RCC 7860 (cell line): ENCODE data around the gene STAC3.
A peak's percentile ranks its signal among the peaks of the same experiment; 100 is the strongest.

ENCODE experiments used
- DNase-seq: peaks from one replicate; pipeline ENCODE4 v3.0.0-alpha.2; 2015; ENCODE audit warnings: low spot score
- FAIRE-seq: peaks from 2 replicates; lab custom pipeline; 2012; peaks lifted over from hg19 to GRCh38; lab: Jason Lieb, UNC

The STAC3 gene

DNA sequence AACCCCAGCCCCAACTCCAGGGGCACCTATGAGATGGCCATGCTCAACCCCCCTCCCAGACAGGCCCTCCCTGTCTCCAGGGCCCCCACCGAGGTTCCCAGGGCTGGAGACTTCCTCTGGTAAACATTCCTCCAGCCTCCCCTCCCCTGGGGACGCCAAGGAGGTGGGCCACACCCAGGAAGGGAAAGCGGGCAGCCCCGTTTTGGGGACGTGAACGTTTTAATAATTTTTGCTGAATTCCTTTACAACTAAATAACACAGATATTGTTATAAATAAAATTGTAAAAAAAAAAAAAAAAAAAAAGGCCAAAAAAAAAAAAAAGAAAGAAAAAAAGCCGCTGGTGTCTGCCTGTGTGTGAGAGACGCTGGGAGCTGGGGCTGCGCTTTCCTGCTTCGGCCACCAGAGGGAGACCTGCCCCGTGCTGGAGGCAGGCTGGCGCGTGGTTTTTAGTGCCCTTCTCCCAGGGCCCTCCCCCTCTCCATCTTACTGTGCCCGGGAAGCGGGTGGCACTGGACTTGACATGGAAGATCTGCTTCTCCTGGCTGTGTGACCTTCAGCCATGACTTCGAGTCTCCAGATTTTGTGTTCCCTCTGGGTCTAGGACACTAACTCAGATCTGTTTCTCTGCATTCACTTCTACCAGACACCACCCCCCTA is 37.8 kb downstream of the STAC3 start:
- peak; percentile 59 for FAIRE-seq

DNA sequence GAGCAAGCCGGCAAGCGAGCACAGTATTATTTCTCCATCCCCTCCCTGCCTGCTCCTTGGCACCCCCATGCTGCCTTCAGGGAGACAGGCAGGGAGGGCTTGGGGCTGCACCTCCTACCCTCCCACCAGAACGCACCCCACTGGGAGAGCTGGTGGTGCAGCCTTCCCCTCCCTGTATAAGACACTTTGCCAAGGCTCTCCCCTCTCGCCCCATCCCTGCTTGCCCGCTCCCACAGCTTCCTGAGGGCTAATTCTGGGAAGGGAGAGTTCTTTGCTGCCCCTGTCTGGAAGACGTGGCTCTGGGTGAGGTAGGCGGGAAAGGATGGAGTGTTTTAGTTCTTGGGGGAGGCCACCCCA is 38.3 kb downstream of the STAC3 start:
- no peak for DNase-seq
- no peak for FAIRE-seq

More for the DNA sequence above, 37.8 kb downstream of the STAC3 start:
- DNase-seq = peak; percentile 50

DNA sequence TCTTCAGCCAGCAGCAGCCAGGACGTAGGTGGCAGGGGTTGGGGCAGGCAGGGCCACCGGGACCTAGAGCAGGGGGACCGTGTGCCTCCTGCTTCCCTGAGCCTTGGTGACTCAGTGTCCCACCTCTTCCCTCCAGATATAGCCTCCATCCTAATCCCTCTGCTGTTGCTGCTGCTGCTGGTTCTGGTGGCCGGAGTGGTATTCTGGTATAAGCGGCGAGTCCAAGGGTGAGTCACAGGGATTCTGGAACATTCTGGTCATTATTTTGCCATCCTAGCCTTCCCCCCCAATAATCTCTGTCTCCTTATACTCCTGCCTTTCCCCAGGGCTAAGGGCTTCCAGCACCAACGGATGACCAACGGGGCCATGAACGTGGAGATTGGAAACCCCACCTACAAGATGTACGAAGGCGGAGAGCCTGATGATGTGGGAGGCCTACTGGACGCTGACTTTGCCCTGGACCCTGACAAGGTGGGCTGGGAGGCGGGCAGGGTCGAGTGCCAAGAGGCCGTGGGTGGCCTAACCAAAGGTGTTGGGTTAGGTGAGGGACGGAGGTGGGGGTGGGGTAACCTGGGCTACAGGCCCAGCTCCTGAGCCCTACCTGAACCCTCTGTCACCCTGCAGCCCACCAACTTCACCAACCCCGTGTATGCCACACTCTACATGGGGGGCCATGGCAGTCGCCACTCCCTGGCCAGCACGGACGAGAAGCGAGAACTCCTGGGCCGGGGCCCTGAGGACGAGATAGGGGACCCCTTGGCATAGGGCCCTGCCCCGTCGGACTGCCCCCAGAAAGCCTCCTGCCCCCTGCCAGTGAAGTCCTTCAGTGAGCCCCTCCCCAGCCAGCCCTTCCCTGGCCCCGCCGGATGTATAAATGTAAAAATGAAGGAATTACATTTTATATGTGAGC is 38.9 kb downstream of the STAC3 start:
- no peak for FAIRE-seq
- no peak for DNase-seq

DNA sequence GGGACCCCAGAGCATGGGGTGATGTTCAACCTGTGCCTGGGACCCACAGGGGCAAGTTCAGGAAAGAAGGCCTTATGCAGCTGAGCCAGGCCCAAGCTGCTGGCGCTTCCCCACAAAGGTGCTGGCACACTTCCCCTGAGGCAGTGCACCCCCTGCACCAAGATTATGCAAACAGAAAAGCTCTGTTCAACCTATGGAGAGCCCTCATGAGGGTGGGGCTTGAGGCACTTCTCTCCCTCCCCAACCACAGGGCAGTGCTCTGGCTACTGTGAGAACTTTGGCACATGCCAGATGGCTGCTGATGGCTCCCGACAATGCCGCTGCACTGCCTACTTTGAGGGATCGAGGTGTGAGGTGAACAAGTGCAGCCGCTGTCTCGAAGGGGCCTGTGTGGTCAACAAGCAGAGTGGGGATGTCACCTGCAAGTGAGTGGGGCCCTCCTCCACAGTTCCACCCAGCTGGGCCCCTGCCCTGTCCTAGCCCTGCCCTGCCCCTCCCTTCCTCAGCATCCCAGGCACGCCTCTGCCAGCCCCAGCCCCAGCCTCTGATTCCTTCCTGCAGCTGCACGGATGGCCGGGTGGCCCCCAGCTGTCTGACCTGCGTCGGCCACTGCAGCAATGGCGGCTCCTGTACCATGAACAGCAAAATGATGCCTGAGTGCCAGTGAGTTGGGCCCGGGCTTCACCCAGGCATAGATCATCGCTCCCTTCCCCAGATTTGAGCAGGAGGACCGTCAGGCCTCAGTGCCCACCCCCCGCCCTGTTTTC is 39.9 kb downstream of the STAC3 start:
- FAIRE-seq (no peak), DNase-seq (no peak)

DNA sequence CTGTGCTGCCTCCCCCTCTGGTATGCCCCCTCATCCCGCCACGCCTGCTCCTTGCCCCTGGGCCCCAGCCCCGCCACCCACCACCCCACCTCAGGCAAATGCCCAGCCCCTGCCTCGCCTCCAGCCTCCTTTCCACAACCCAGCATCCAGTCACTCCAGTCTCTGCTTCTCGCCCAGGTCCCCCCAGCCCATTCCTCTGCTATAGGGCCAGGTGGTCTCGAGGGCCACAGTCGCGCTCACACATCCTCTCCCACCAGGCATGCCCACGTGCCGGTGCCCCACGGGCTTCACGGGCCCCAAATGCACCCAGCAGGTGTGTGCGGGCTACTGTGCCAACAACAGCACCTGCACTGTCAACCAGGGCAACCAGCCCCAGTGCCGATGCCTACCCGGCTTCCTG is 40.5 kb downstream of the STAC3 start:
- FAIRE-seq (no peak), DNase-seq (no peak)

DNA sequence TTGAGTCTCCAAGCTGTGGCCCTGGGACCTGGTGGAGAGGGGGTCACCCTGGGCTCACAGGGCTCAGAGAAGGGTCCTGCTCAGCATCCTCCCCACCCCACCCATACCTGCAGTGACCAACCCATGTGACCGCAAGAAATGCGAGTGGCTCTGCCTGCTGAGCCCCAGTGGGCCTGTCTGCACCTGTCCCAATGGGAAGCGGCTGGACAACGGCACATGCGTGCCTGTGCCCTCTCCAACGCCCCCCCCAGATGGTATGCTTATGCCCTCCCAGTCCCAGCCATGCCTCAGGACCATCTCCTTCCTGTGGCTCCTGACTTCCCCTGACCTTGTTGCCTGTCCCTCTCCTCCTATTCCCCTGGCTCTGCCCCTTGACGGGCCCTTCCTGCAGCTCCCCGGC is 41.1 kb downstream of the STAC3 start:
- FAIRE-seq (no peak), DNase-seq (no peak)

DNA sequence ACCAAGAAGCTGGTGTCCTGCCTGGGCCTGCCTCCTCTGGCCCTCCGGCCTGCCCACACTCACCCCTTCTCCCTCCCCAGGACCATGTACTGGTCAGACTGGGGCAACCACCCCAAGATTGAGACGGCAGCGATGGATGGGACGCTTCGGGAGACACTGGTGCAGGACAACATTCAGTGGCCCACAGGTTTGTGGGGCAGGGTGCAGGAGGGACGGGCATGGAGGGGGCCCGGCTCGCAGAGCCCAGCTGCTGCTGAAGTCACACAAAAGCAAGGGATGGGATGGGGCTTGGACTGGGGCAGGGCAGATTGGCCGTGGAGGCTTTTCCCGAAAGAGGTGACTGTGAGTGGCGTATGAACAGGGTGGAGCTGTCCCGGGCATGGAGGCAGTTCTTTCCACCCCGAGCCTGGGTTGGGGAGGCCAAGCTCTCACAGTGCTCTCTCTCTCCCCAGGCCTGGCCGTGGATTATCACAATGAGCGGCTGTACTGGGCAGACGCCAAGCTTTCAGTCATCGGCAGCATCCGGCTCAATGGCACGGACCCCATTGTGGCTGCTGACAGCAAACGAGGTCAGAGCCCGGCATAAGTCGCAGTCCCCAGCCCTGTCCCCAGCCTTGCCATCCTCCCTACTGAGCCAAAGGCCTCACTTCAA is 42.2 kb downstream of the STAC3 start:
- FAIRE-seq (no peak), DNase-seq (no peak)

DNA sequence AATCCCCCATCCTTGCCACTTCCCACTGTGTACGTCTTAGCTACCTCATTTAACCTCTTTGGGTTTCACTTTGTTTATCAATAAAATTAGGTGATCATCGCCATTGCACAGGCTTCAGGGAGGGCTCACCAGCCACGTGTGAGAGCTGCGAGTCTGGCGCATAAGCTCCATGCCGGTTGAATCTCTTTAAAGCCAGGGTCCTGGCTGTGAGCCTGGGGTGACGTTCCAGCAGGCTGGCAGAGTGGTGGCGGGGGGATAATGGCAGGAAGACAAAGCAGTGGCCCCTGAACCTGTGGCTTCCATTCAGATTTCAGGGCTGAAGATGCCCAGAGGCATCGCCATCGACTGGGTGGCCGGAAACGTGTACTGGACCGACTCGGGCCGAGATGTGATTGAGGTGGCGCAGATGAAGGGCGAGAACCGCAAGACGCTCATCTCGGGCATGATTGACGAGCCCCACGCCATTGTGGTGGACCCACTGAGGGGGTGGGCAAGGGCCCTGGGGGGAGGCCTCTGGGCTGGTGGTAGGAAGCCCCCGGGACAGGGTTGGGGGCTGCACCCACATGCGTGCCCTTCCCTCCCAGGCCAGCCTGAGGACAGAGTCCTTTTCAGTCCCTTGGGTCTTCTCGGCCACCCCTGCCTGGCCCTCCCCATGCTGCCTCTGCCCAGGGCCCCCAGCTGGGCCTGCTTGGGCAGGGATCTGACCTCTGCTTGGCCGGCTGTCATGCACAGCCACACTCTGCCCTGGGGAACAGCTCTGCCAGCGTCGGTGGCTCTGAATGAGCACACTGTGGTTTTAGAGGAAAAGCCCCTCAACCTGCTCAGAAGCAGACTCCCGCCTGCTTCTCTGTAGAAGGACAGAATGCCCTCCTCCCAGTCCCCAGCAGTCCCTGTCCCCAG is 43.0 kb downstream of the STAC3 start:
- FAIRE-seq (no peak), DNase-seq (no peak)

DNA sequence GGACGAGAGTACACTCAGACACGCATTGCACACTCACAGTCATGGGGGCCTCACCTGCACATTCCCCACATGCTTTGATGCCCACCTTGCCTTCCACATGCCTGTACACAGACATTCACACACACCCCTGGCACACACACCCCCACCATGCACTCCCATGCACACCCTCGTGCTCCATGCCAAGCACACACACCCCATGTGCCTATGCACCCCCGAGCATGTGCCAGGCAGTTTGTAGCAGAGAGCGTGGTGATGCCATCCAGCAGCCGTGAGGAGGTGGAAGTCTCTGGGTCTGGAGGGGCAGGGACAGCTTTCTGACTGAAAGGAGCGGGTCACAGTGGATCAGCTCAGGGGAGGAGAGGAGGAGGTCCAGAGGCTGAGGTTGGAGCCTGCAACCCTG is 45.1 kb downstream of the STAC3 start:
- DNase-seq (no peak), FAIRE-seq (no peak)

DNA sequence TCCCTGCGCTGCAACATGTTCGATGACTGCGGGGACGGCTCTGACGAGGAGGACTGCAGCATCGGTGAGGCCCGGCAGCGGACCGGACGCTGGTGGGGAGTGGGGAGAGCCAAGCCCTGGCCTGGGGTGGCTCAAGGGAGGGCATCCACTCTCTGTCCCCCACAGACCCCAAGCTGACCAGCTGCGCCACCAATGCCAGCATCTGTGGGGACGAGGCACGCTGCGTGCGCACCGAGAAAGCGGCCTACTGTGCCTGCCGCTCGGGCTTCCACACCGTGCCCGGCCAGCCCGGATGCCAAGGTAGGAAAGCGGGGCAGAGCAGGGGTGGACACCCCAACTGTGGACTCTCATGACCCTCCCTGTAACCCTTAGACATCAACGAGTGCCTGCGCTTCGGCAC is 45.8 kb downstream of the STAC3 start:
- FAIRE-seq (no peak), DNase-seq (no peak)

DNA sequence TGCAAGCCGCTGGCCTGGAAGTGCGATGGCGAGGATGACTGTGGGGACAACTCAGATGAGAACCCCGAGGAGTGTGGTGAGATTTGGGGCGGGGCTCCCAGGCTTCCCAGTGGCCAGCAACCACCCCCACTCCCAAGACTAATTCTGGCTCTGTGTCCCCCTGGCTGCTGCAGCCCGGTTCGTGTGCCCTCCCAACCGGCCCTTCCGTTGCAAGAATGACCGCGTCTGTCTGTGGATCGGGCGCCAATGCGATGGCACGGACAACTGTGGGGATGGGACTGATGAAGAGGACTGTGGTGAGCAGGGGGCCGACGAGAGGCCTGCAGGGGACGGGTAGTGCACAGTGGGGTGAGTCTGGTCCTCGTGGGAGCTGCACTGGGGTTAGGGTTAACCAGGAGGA is 46.5 kb downstream of the STAC3 start:
- no peak for FAIRE-seq
- DNase-seq = no peak

DNA sequence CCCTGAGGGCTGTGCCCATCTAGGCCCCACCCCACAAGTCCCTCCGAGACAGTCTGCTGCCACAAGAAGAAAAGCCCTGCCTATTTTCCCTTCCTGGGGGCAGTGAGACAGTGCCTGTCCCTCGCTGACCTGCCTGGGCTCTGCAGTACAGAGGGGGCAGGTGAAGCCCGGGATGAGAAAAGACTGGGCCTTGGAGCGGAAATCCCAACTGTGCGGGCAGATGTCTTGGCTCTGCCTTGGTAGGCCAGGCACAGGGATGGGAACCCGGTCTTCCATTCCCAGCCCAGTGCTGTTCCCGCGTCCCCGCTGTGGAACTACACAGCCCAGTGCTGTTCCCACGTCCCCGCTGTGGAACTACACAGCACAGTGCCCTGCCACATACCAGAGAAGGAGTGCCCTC is 47.2 kb downstream of the STAC3 start:
- FAIRE-seq (no peak), DNase-seq (no peak)

DNA sequence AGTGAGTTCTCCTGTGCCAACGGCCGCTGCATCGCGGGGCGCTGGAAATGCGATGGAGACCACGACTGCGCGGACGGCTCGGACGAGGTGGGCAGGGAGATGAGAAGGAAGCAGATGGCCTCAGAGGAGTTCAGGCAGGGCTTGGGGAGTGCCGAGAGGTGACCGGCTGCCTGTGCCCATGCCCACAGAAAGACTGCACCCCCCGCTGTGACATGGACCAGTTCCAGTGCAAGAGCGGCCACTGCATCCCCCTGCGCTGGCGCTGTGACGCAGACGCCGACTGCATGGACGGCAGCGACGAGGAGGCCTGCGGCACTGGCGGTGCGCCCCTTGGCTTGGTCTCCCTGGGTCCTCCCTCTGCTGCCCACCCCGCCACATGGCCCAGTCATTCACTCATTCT is 47.8 kb downstream of the STAC3 start:
- DNase-seq = no peak
- no peak for FAIRE-seq

DNA sequence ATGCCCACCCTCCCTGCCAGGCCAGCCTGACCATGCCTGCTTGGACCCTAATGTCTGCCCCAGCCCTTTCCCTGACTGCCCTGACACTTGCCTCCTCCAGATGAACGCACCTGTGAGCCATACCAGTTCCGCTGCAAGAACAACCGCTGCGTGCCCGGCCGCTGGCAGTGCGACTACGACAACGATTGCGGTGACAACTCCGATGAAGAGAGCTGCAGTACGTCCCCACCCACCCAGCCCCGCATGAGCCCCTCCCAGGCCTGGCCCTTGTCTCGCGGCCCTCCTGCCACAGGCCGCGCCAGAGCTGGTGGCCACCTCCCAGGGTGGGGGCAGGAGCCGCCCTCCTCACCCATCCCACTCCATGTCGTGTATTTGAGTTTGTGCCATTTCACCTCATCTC is 48.7 kb downstream of the STAC3 start:
- no peak for DNase-seq
- FAIRE-seq = no peak

DNA sequence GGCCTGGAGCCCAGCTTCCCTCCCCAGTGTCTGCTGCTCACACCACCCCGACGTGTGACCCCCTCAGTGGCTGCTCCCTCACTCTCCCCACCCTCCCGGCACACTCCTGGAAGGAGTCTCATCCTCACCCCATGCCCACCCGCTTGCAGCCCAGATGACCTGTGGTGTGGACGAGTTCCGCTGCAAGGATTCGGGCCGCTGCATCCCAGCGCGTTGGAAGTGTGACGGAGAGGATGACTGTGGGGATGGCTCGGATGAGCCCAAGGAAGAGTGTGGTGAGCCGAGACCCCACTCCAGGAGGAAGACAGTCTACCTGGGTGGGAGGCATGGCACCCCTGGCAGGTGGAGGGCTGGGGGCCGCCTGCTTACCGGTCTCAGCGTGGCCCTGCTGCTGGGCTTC is 49.4 kb downstream of the STAC3 start:
- DNase-seq = no peak
- FAIRE-seq = no peak

DNA sequence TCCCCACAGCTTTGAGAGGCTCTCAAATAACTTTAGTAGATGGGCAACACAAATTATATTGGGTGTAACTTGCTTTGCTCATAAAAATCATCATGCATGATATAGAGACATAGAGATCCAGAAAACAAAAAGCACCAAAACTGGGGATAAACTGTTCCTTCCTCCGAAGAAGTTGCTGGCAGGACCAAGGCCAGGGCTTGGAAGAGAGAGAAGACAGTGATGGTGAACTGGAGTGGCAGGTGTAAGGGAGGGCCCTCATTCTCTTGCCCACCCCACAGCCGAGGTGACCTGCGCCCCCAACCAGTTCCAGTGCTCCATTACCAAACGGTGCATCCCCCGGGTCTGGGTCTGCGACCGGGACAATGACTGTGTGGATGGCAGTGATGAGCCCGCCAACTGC is 49.8 kb downstream of the STAC3 start:
- FAIRE-seq = no peak
- no peak for DNase-seq

DNA sequence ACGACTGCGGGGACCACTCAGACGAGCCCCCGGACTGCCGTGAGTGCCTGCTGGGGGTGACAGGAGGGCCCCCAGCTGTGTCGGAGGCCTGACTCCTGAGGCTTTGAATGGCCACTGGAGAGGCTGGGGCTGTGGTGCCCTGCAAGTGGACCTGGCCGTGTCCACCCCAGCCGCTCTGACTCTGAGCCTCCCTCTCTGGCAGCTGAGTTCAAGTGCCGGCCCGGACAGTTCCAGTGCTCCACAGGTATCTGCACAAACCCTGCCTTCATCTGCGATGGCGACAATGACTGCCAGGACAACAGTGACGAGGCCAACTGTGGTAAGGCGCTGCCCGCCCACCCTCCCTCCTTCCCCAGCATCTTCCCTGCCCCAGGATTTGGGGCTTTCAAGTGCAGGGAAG is 50.5 kb downstream of the STAC3 start:
- FAIRE-seq = no peak
- DNase-seq = no peak

DNA sequence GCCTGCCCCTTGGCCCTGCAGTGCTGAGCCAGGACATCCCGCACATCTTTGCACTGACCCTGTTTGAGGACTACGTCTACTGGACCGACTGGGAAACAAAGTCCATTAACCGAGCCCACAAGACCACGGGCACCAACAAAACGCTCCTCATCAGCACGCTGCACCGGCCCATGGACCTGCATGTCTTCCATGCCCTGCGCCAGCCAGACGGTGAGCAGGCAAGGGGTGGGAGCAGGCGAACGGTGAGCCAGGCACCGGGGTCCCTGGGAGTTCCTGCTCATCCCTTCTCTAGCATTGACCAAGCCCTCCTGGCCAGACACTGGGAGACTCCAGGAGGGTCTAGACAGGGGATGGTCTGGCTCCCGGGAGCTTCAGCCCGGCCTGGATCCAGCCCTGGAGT is 51.8 kb downstream of the STAC3 start:
- FAIRE-seq (no peak), DNase-seq (no peak)

DNA sequence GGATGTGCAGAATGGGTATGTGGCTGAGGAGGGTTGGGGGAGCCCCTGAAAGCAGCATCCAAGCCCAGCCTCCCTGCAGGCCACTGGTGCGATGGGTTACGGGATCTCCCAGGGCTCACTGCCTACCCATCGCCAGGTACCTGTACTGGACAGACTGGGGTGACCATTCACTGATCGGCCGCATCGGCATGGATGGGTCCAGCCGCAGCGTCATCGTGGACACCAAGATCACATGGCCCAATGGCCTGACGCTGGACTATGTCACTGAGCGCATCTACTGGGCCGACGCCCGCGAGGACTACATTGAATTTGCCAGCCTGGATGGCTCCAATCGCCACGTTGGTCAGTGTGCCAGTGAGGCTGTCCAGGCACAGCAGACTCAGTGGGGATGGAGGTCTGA is 52.7 kb downstream of the STAC3 start:
- DNase-seq (no peak), FAIRE-seq (no peak)

DNA sequence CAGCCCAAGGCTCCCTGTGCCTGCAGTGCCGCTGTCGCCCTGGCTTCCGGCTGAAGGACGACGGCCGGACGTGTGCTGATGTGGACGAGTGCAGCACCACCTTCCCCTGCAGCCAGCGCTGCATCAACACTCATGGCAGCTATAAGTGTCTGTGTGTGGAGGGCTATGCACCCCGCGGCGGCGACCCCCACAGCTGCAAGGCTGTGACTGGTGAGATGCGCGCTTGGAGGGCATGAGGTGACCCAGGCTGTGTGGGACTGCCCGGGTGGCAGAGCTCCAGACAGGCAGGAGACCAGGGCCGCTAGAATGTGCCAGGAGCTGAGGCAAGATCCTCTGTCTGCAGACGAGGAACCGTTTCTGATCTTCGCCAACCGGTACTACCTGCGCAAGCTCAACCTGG is 54.0 kb downstream of the STAC3 start:
- FAIRE-seq (no peak), DNase-seq (no peak)
